K562 (cell line): ENCODE data around the gene TRMT1. TPM values are rescaled to one million over a fixed set of nuclear protein-coding genes. Genes with fewer than 3 reads are reported as not detected.

Experiments used
- BRD9 ChIP-seq: fragments of 450-650 bp; IDR thresholded peaks from 2 replicates; pipeline ENCODE4 v1.6.1; 2018; ENCODE audit warnings: low read depth; ENCODE audit not compliant: partially characterized antibody
- CC2D1A ChIP-seq: fragments of 450-650 bp; IDR thresholded peaks from 2 replicates; pipeline ENCODE4 v1.6.1; 2017; ENCODE audit warnings: mild to moderate bottlenecking
- HDAC3 ChIP-seq: fragments of 450-650 bp; IDR thresholded peaks from 2 replicates; pipeline ENCODE4 v1.6.1; 2018; ENCODE audit warnings: borderline replicate concordance, mild to moderate bottlenecking, moderate library complexity; ENCODE audit not compliant: partially characterized antibody
- HIVEP1 ChIP-seq: fragments of 250-450 bp; sonication (Bioruptor Pico); IDR thresholded peaks from 2 replicates; pipeline ENCODE4 v1.4.0; 2020; ENCODE audit warnings: mild to moderate bottlenecking
- NFE2 ChIP-seq: IDR thresholded peaks from 2 replicates; pipeline ENCODE4 v1.6.1; 2014; ENCODE audit warnings: antibody characterized with exemption, low read depth
- NR4A1 ChIP-seq, 2 experiments: fragments of 250-450 bp in 1 of 2; fragments of 450-650 bp in 1 of 2; sonication (Bioruptor Pico) in 1 of 2; IDR thresholded peaks; 2 replicates each; pipeline versions ENCODE4 v1.4.0 to v1.6.1; 2016 to 2020; ENCODE audit warnings: mild to moderate bottlenecking in 2 of 2, missing compliant biosample characterization in 1 of 2, missing genetic modification characterization in 1 of 2, moderate library complexity in 1 of 2
- POLR2AphosphoS2 ChIP-seq: IDR thresholded peaks from 2 replicates; pipeline ENCODE4 v1.6.1; 2012; ENCODE audit warnings: low read length, improper control_type of control experiment
- POLR2AphosphoS5 ChIP-seq: IDR thresholded peaks from 2 replicates; pipeline ENCODE4 v1.6.1; 2011; ENCODE audit warnings: mild to moderate bottlenecking, low read depth, low read length, moderate library complexity; ENCODE audit not compliant: control insufficient read depth, insufficient read depth
- SAFB ChIP-seq: fragments of 200-400 bp; formaldehyde crosslinking; IDR thresholded peaks from 2 replicates; pipeline ENCODE4 v1.6.1; 2017; ENCODE audit warnings: low read depth, low read length, borderline replicate concordance
- TAF7 ChIP-seq: fragments of 450-650 bp; IDR thresholded peaks from 2 replicates; pipeline ENCODE4 v1.6.1; 2016; ENCODE audit warnings: missing genetic modification characterization, missing compliant biosample characterization
- TOE1 ChIP-seq, 2 experiments: fragments of 450-650 bp in 1 of 2; sonication (generic) in 1 of 2; formaldehyde crosslinking in 1 of 2; IDR thresholded peaks; 2 replicates each; pipeline versions ENCODE4 v1.7.1 to v1.8.0; 2016 to 2022; ENCODE audit warnings: borderline replicate concordance in 2 of 2, mild to moderate bottlenecking in 2 of 2, antibody characterized with exemption in 1 of 2, inconsistent platforms in 1 of 2, low read depth in 1 of 2, missing genetic modification reagents in 1 of 2, moderate library complexity in 1 of 2
- U2AF1 ChIP-seq: fragments of 200-400 bp; formaldehyde crosslinking; optimal IDR thresholded peaks from 2 replicates; pipeline ENCODE3; 2017; ENCODE audit warnings: mild to moderate bottlenecking, low read depth, low read length, moderate library complexity
- YY1 ChIP-seq, 3 experiments: IDR thresholded peaks; 2 replicates each; pipeline ENCODE4 v1.6.1; 2011; ENCODE audit warnings: low read length in 2 of 3, mild to moderate bottlenecking in 2 of 3, moderate library complexity in 2 of 3, borderline replicate concordance in 1 of 3, control low read depth in 1 of 3, low read depth in 1 of 3; ENCODE audit not compliant: insufficient read depth in 3 of 3, insufficient replicate concordance in 2 of 3, control insufficient read depth in 1 of 3, insufficient read length in 1 of 3; ENCODE audit errors: extremely low read depth in 1 of 3
- ZFX ChIP-seq: sonication (generic); formaldehyde crosslinking; IDR thresholded peaks from 2 replicates; pipeline ENCODE4 v1.8.0; 2022; ENCODE audit warnings: mild to moderate bottlenecking, missing genetic modification reagents, moderate library complexity
- ZNF124 ChIP-seq: sonication (generic); formaldehyde crosslinking; IDR thresholded peaks from 2 replicates; pipeline ENCODE4 v1.8.1; 2022; ENCODE audit warnings: missing genetic modification reagents
- ZNF431 ChIP-seq: sonication (generic); formaldehyde crosslinking; IDR thresholded peaks from 2 replicates; pipeline ENCODE4 v1.8.0; 2022; ENCODE audit warnings: mild to moderate bottlenecking, missing genetic modification reagents
- ZNF584 ChIP-seq: fragments of 200-800 bp; sonication (Bioruptor generic); IDR thresholded peaks from 2 replicates; pipeline ENCODE4 v1.6.1; 2016; ENCODE audit warnings: low read depth, mild to moderate bottlenecking, missing genetic modification characterization, missing compliant biosample characterization
- ZNF589 ChIP-seq: fragments of 200-800 bp; sonication (Bioruptor generic); IDR thresholded peaks from 2 replicates; pipeline ENCODE4 v1.6.1; 2016; ENCODE audit warnings: low read depth, missing genetic modification characterization, missing compliant biosample characterization
- ZNF695 ChIP-seq: fragments of 450-650 bp; formaldehyde crosslinking; IDR thresholded peaks from 2 replicates; pipeline ENCODE4 v1.4.0; 2020; ENCODE audit warnings: mild to moderate bottlenecking, moderate library complexity
- polyA plus RNA-seq, 8 experiments: library from polyadenylated mRNA; depleted of rRNA in 4 of 8; stranded (reverse) in 5 of 8; unstranded in 3 of 8; fragments of >200 nt; fragmentation: Nextera tagmentation in 2 of 8; fragmentation: Illumina TruSeq in 1 of 8; extraction: Ambion mirVana in 2 of 8; extraction: Trizol in 1 of 8; gene quantifications; 2 replicates each; pipeline versions ENCODE4 v1.2.1 to v1.2.3, GENCODE V29; 2011 to 2014; ENCODE audit warnings: inconsistent platforms in 1 of 8, missing spikeins in 1 of 8
- total RNA-seq, 7 experiments: library from RNA; depleted of rRNA in 6 of 7; stranded (reverse); fragments of >200 nt in 6 of 7; fragmentation: Illumina TruSeq in 2 of 7; extraction: Trizol in 2 of 7; gene quantifications; 2 replicates each; pipeline versions ENCODE4 v1.2.1 to v1.2.3, GENCODE V29; 2011 to 2021; ENCODE audit warnings: low replicate concordance in 1 of 7
- TF ChIP-seq, protein P1 (sequence below): fragments of 200-800 bp; sonication (Bioruptor generic); IDR thresholded peaks from 2 replicates; pipeline ENCODE4 v1.6.1; 2017; ENCODE audit warnings: missing genetic modification characterization, missing compliant biosample characterization
- TF ChIP-seq, protein P2 (sequence below): sonication (generic); formaldehyde crosslinking; IDR thresholded peaks from 2 replicates; pipeline ENCODE4 v1.5.0; 2020; ENCODE audit warnings: missing genetic modification reagents
- TF ChIP-seq, protein P3 (sequence below): fragments of 450-650 bp; formaldehyde crosslinking; conservative IDR thresholded peaks from 2 replicates; pipeline ENCODE4 v1.4.0; 2022; ENCODE audit warnings: mild to moderate bottlenecking, missing genetic modification characterization

Gene TRMT1
- total and polyA plus RNA-seq, 9 of the 15 experiments (the other 6 are each of a cell fraction or from before 2014, with no cell fraction given), result 5.8 to 158 (median 54.3) TPM

DNA sequence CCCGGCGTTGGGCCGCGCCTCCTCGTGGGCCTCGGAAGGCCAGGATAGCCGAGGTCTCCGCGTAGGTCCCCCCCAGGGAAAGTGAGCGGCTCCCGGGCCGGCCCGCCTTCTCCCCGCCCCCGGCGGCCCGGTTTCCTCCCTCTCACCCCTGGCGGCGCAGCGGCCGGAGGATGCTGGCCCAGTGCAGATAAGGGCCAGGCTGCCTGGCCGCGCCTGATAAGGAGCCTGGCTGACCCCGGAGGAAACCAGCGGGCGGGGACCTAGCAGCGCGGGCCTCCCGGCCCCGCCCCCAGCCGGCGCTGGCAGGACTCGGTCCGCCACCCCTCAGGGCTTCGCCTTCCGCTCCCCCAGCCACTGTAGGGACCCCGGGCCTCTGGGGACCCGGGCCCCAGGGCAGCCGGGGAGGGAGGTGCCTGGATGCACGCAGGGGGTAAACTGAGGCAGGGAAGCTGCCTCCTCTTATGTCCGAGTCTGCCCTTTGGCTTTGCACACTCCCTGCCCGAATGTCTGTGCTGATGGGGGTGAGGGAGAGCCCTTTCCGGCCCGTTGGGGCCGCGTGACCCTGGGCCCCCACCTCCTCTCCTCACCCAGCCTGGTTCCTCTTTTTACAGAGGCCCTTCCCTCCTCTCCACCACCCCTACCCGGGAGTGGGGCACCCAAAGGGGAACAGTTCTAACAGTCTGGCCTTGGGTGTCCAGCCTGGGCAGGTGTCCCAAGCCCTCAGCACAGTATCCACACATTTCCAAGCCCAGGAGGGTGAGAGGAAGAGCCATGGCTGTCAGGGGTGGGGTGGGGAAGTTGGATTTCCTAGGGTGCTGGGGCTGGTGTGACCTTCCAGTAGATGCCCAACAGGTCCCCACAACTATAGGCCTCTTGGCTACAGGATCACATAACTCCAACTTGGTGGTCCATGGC, 13.6 kb downstream of the TRMT1 start, which contains the start of gene LYL1 (continued):
- TF ChIP-seq, protein P1, sequence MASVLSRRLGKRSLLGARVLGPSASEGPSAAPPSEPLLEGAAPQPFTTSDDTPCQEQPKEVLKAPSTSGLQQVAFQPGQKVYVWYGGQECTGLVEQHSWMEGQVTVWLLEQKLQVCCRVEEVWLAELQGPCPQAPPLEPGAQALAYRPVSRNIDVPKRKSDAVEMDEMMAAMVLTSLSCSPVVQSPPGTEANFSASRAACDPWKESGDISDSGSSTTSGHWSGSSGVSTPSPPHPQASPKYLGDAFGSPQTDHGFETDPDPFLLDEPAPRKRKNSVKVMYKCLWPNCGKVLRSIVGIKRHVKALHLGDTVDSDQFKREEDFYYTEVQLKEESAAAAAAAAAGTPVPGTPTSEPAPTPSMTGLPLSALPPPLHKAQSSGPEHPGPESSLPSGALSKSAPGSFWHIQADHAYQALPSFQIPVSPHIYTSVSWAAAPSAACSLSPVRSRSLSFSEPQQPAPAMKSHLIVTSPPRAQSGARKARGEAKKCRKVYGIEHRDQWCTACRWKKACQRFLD (CRISPR knock-in tag), result peak; percentile 93
- peak; percentile 15 for TF ChIP-seq TAF7
- TF ChIP-seq YY1 (IDR thresholded peaks at IDR 0.05; ENCODE audit: borderline replicate concordance in 1 of 3, control insufficient read depth in 1 of 3, extremely low read depth in 1 of 3, insufficient read depth in 3 of 3, insufficient read length in 1 of 3, insufficient replicate concordance in 2 of 3, low read depth in 1 of 3, low read length in 2 of 3), result peak in 1 of 3 experiments; percentile 64
- TF ChIP-seq ZNF584 (CRISPR knock-in tag), result peak; percentile 88
- TF ChIP-seq ZNF431 (CRISPR knock-in tag), result no peak
- peak; percentile 93; the same call in 1 of the 2 replicates for TF ChIP-seq CC2D1A
- peak; percentile 84 for TF ChIP-seq BRD9
- peak; percentile 81 for TF ChIP-seq ZNF589 (CRISPR knock-in tag)
- peak; percentile 87 for TF ChIP-seq ZFX
- TF ChIP-seq NR4A1 (CRISPR knock-in tag; IDR thresholded peaks at IDR 0.05), result no peak
- TF ChIP-seq NR4A1 (tag; IDR thresholded peaks at IDR 0.05), result peak; percentile 83
- peak; percentile 98 for TF ChIP-seq POLR2AphosphoS5
- TF ChIP-seq, protein P2, sequence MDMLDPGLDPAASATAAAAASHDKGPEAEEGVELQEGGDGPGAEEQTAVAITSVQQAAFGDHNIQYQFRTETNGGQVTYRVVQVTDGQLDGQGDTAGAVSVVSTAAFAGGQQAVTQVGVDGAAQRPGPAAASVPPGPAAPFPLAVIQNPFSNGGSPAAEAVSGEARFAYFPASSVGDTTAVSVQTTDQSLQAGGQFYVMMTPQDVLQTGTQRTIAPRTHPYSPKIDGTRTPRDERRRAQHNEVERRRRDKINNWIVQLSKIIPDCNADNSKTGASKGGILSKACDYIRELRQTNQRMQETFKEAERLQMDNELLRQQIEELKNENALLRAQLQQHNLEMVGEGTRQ, result peak; percentile 84
- peak; percentile 90 for TF ChIP-seq TOE1 (IDR thresholded peaks at IDR 0.05; ENCODE audit: borderline replicate concordance)
- TF ChIP-seq TOE1 (CRISPR knock-in tag; IDR thresholded peaks at IDR 0.05; ENCODE audit: borderline replicate concordance, low read depth), result no peak
- TF ChIP-seq, protein P3, sequence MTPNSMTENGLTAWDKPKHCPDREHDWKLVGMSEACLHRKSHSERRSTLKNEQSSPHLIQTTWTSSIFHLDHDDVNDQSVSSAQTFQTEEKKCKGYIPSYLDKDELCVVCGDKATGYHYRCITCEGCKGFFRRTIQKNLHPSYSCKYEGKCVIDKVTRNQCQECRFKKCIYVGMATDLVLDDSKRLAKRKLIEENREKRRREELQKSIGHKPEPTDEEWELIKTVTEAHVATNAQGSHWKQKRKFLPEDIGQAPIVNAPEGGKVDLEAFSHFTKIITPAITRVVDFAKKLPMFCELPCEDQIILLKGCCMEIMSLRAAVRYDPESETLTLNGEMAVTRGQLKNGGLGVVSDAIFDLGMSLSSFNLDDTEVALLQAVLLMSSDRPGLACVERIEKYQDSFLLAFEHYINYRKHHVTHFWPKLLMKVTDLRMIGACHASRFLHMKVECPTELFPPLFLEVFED, result 0 out of 2 replicates have a peak, but pooled peaks have one; percentile 42
- TF ChIP-seq ZNF695 (CRISPR knock-in tag), result 0 out of 2 replicates have a peak, but pooled peaks have one; percentile 8
- peak; percentile 3; the same call in 1 of the 2 replicates for TF ChIP-seq HIVEP1 (CRISPR knock-in tag)
- TF ChIP-seq POLR2AphosphoS2, result peak; percentile 10; the same call in 1 of the 2 replicates
- TF ChIP-seq NFE2, result no peak
- TF ChIP-seq HDAC3, result peak; percentile 94
- TF ChIP-seq U2AF1, result peak; percentile 97
- TF ChIP-seq ZNF124 (CRISPR knock-in tag), result no peak
- peak; percentile 64 for TF ChIP-seq SAFB
